Neuronal stem cell (in vitro differentiated cells): ENCODE results near the gene ATP9B.

Experiments
- DNase-seq: peaks from one replicate; pipeline ENCODE4 v3.0.0-alpha.2; 2013; ENCODE audit warnings: low spot score
- H2AFZ ChIP-seq: one replicate; pipeline ENCODE4 v1.6.1; 2013; ENCODE audit warnings: mild to moderate bottlenecking, low read length, inconsistent platforms
- H2AK5ac ChIP-seq: 2 replicates; pipeline ENCODE4 v1.6.1; 2013; ENCODE audit warnings: low read depth, mild to moderate bottlenecking, inconsistent platforms, low read length, moderate library complexity, mixed read lengths
- H2BK120ac ChIP-seq: 2 replicates; pipeline ENCODE4 v1.6.1; 2013; ENCODE audit warnings: low read depth, mild to moderate bottlenecking, inconsistent platforms, low read length, moderate library complexity, mixed read lengths
- H2BK12ac ChIP-seq: one replicate; pipeline ENCODE4 v1.6.1; 2013; ENCODE audit warnings: low read length, inconsistent platforms
- H2BK15ac ChIP-seq: 2 replicates; pipeline ENCODE4 v1.6.1; 2013; ENCODE audit warnings: mild to moderate bottlenecking, low read length, inconsistent platforms, mixed read lengths
- H2BK5ac ChIP-seq: one replicate; pipeline ENCODE4 v1.6.1; 2013; ENCODE audit warnings: inconsistent platforms, mild to moderate bottlenecking, low read length, moderate library complexity
- H3K14ac ChIP-seq: one replicate; pipeline ENCODE4 v1.6.1; 2013; ENCODE audit warnings: low read length, inconsistent platforms
- H3K18ac ChIP-seq: 2 replicates; pipeline ENCODE4 v1.6.1; 2013; ENCODE audit warnings: low read length, inconsistent platforms
- H3K23ac ChIP-seq: 2 replicates; pipeline ENCODE4 v1.6.1; 2013; ENCODE audit warnings: low read depth, mild to moderate bottlenecking, mixed read lengths, low read length, inconsistent platforms; ENCODE audit not compliant: poor library complexity
- H3K27ac ChIP-seq: replicated peaks from 3 replicates; pipeline ENCODE4 v1.5.1; 2013; ENCODE audit warnings: low read length, inconsistent platforms
- H3K27me3 ChIP-seq, 3 experiments: 2 replicates each; pipeline ENCODE4 v1.6.1; 2013; ENCODE audit warnings: low read length in 3 of 3, mild to moderate bottlenecking in 2 of 3, inconsistent platforms in 1 of 3, low read depth in 1 of 3, mixed read lengths in 1 of 3, moderate library complexity in 1 of 3; ENCODE audit not compliant: control insufficient read depth in 3 of 3, insufficient read depth in 3 of 3
- H3K36me3 ChIP-seq, 2 donors: replicated peaks in 1 of 2; 2 replicates each; pipeline ENCODE4 v1.6.1; 2013; ENCODE audit warnings: low read length in 2 of 2; ENCODE audit not compliant: control insufficient read depth in 2 of 2, insufficient read depth in 2 of 2
- H3K4ac ChIP-seq: 2 replicates; pipeline ENCODE4 v1.6.1; 2013; ENCODE audit warnings: inconsistent platforms, mild to moderate bottlenecking, low read length, moderate library complexity
- H3K4me1 ChIP-seq, 2 donors: 1 replicate in 1 of 2; 2 replicates in 1 of 2; pipeline ENCODE4 v1.6.1; 2013; ENCODE audit warnings: low read length in 2 of 2, low read depth in 1 of 2; ENCODE audit not compliant: control insufficient read depth in 2 of 2, insufficient read depth in 1 of 2
- H3K4me2 ChIP-seq: one replicate; pipeline ENCODE4 v1.6.1; 2013; ENCODE audit warnings: mild to moderate bottlenecking, low read length, inconsistent platforms; ENCODE audit not compliant: insufficient read depth, poor library complexity, severe bottlenecking
- H3K4me3 ChIP-seq, 2 donors: 2 replicates each; pipeline ENCODE4 v1.5.1; 2013; ENCODE audit warnings: low read length in 2 of 2, mild to moderate bottlenecking in 2 of 2, inconsistent platforms in 1 of 2, moderate library complexity in 1 of 2
- H3K79me1 ChIP-seq: one replicate; pipeline ENCODE4 v1.6.1; 2013; ENCODE audit warnings: low read depth, mild to moderate bottlenecking, inconsistent platforms, low read length, moderate library complexity
- H3K9ac ChIP-seq: one replicate; pipeline ENCODE4 v1.6.1; 2013; ENCODE audit warnings: mild to moderate bottlenecking, low read depth, low read length, inconsistent platforms; ENCODE audit not compliant: poor library complexity
- H3K9me3 ChIP-seq, 2 donors: replicated peaks in 1 of 2; 2 replicates each; pipeline versions ENCODE3 to v1.6.1; 2013; ENCODE audit warnings: low read length in 2 of 2, mild to moderate bottlenecking in 2 of 2, inconsistent platforms in 1 of 2, low read depth in 1 of 2, mixed read lengths in 1 of 2, moderate library complexity in 1 of 2; ENCODE audit not compliant: control insufficient read depth in 2 of 2, insufficient read depth in 1 of 2
- H4K8ac ChIP-seq: one replicate; pipeline ENCODE4 v1.6.1; 2013; ENCODE audit warnings: low read depth, mild to moderate bottlenecking, inconsistent platforms, low read length, moderate library complexity
- H4K91ac ChIP-seq: one replicate; pipeline ENCODE4 v1.6.1; 2013; ENCODE audit warnings: low read length, low read depth, mild to moderate bottlenecking, inconsistent platforms; ENCODE audit not compliant: poor library complexity
- WGBS, 2 donors: extraction: QIAGEN DNeasy Blood & Tissue Kit; methylation state at CpG; one replicate each; pipeline ENCODE4 v1.1.7; 2013; ENCODE audit warnings: missing lambda C conversion rate in 2 of 2, mixed read lengths in 1 of 2; ENCODE audit not compliant: insufficient read length in 2 of 2, insufficient replicate concordance in 1 of 2; ENCODE audit errors: extremely low coverage in 2 of 2; 5-methylcytosine and 5-hydroxymethylcytosine counted together

Gene ATP9B

DNA sequence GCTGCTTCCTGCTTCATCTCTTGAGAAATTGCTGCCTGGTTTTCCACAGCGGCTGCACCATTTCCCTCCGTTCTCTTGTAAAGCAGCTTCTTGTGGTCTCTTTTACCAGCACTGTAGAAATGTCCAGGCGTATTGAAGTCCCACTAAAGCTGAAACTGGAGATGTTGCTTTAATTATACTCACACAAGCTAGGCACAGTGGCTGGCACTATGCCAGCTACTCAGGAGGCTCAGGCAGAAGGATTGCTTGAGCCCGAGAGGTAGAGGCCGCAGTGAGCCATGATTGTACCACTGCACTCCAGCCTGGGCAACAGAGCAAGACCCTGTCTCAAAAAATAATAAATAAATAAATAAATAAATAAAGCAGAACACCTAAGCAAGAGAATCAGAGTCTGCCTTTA lies 19.2 kb upstream of the ATP9B start:
- H3K18ac ChIP-seq = no peak overlapping the region
- H3K4me1 ChIP-seq = no peaks in the 10 kb centered on the region
- no peak overlapping the region for H3K9ac ChIP-seq
- no peak overlapping the region for H3K27ac ChIP-seq
- H3K27me3 ChIP-seq = peaks cover 0 to 3% (median 0%) of the 10 kb centered on the region in 3 experiments
- no peak overlapping the region for H4K8ac ChIP-seq
- WGBS, 2 donors = no CpG with 5 or more reads among the region's 5 CpGs
- H4K91ac ChIP-seq = no peak overlapping the region
- no peaks in the 10 kb centered on the region for H3K79me1 ChIP-seq
- no peak overlapping the region for H3K23ac ChIP-seq
- H3K4me3 ChIP-seq = no peak overlapping the region
- no peak overlapping the region for H3K14ac ChIP-seq
- H2AK5ac ChIP-seq = no peak overlapping the region
- peaks cover 0 to 2% of the 10 kb centered on the region in 2 donors for H3K9me3 ChIP-seq
- no peak for DNase-seq
- no peak overlapping the region for H3K4ac ChIP-seq
- H2BK12ac ChIP-seq = no peak overlapping the region
- H2BK120ac ChIP-seq = no peak overlapping the region
- no peak overlapping the region for H2BK5ac ChIP-seq
- no peaks in the 10 kb centered on the region for H3K36me3 ChIP-seq
- H2BK15ac ChIP-seq = no peak overlapping the region
- H3K4me2 ChIP-seq = no peak overlapping the region
- H2AFZ ChIP-seq = no peak overlapping the region

DNA sequence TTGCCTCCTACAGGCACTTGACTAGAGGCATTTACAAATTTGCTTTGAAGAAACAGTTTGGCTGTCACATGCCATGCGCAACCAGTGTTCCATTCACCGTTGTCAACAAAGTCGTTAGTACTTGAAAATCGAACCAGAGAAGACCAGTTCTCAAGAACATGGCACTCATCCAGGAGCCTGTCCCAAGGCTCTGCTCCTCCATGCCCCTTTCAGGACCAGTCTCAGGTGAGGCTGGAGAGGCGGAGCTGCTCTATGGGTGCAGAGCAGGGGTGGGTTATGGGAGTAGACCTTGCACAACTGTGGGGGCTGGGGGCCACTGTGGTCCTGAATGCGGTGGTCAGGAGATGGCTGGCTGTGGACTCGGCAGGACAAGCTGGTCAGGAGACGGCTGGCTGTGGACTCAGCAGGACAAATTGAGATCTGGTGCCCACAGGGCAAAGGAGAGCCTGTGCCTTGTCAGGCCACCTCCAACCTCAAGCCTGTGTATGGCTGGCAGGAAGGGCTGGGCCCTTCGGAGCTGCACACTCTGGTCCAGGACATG lies 12.3 kb upstream of the ATP9B start:
- Histone ChIP-seq H3K18ac (no peak overlapping the region), H3K9me3 (peaks cover 0 to 1% of the 10 kb centered on the region in 2 donors), H3K36me3 (no peaks in the 10 kb centered on the region), H4K8ac (no peak overlapping the region), H3K4ac (no peak overlapping the region), H4K91ac (no peak overlapping the region), H2BK5ac (no peak overlapping the region), H2AFZ (no peak overlapping the region), H2BK120ac (no peak overlapping the region), H3K27ac (no peak overlapping the region), H3K23ac (peak overlapping the region; percentile 48), H3K9ac (no peak overlapping the region), H3K14ac (no peak overlapping the region), H2BK12ac (no peak overlapping the region), H2AK5ac (peak overlapping the region; percentile 3), H2BK15ac (no peak overlapping the region), H3K4me1 (no peaks in the 10 kb centered on the region), H3K4me2 (no peak overlapping the region), H3K4me3 (no peak overlapping the region), H3K79me1 (no peaks in the 10 kb centered on the region), H3K27me3 (peaks cover 0 to 3% (median 0%) of the 10 kb centered on the region in 3 experiments)
- no CpG with 5 or more reads among the region's 9 CpGs for WGBS, 2 donors
- no peak for DNase-seq

GRCh38 chr18:79058007-79058406 lies 11.2 kb upstream of the ATP9B start:
- no peak overlapping the region for H2AFZ ChIP-seq
- H3K23ac ChIP-seq = no peak overlapping the region
- H3K4ac ChIP-seq = no peak overlapping the region
- no peak overlapping the region for H2BK15ac ChIP-seq
- peaks cover 0 to 1% of the 10 kb centered on the region in 2 donors for H3K9me3 ChIP-seq
- DNase-seq = no peak
- H2BK12ac ChIP-seq = no peak overlapping the region
- WGBS, 2 donors = no CpG with 5 or more reads among the region's 2 CpGs
- H3K14ac ChIP-seq = no peak overlapping the region
- H2BK5ac ChIP-seq = no peak overlapping the region
- H2AK5ac ChIP-seq = no peak overlapping the region
- no peak overlapping the region for H3K18ac ChIP-seq
- no peak overlapping the region for H4K91ac ChIP-seq
- H3K4me1 ChIP-seq = no peaks in the 10 kb centered on the region
- no peak overlapping the region for H3K4me2 ChIP-seq
- H2BK120ac ChIP-seq = no peak overlapping the region
- H3K9ac ChIP-seq = no peak overlapping the region
- no peaks in the 10 kb centered on the region for H3K79me1 ChIP-seq
- H4K8ac ChIP-seq = no peak overlapping the region
- no peak overlapping the region for H3K27ac ChIP-seq
- no peaks in the 10 kb centered on the region for H3K36me3 ChIP-seq
- peaks cover 0 to 3% (median 0%) of the 10 kb centered on the region in 3 experiments for H3K27me3 ChIP-seq
- no peak overlapping the region for H3K4me3 ChIP-seq

- no peak for DNase-seq
- H2BK12ac ChIP-seq = no peak overlapping the region
- no peaks in the 10 kb centered on the region for H3K36me3 ChIP-seq
- H3K79me1 ChIP-seq = no peaks in the 10 kb centered on the region
- H2AFZ ChIP-seq = no peak overlapping the region
- H3K4me1 ChIP-seq = no peaks in the 10 kb centered on the region
- H3K23ac ChIP-seq = no peak overlapping the region
- H3K4ac ChIP-seq = no peak overlapping the region
- H3K9me3 ChIP-seq = peaks cover 0 to 9% of the 10 kb centered on the region in 2 donors
- H3K4me3 ChIP-seq = no peak overlapping the region
- peaks cover 0 to 4% (median 0%) of the 10 kb centered on the region in 3 experiments for H3K27me3 ChIP-seq
- H3K27ac ChIP-seq = no peak overlapping the region
- H3K18ac ChIP-seq = no peak overlapping the region
- H2BK15ac ChIP-seq = no peak overlapping the region
- no peak overlapping the region for H4K91ac ChIP-seq
- H2BK120ac ChIP-seq = no peak overlapping the region
- no peak overlapping the region for H3K14ac ChIP-seq
- no peak overlapping the region for H3K9ac ChIP-seq
- H2BK5ac ChIP-seq = no peak overlapping the region
- H4K8ac ChIP-seq = no peak overlapping the region
- no peak overlapping the region for H2AK5ac ChIP-seq
- H3K4me2 ChIP-seq = no peak overlapping the region
- WGBS, 2 donors = no CpG with 5 or more reads among the region's 9 CpGs
These were observed 6.4 kb upstream of the ATP9B start for GRCh38 chr18:79062806-79063205.
